K562 (cell line): Measurements from ENCODE around the gene AKT3. TPM values are rescaled to one million over a fixed set of nuclear protein-coding genes. Genes with fewer than 3 reads are reported as not detected.

Experiments
- ATAC-seq: fragments of 200-7000 bp; cut with Tn5 transposase; 3 replicates; pipeline ENCODE4 v1.9.1; 2020; ENCODE audit warnings: moderate library complexity
- BruUV-seq: library from RNA; stranded (reverse); fragments of 400-500 nt; replicated peaks from 2 replicates; lab custom pipeline; 2021; lab: Mats Ljungman, UMichigan
- CTCF ChIA-PET: fragments of 300-600 bp; formaldehyde crosslinking; extraction: SDS; loops from one replicate; lab custom pipeline; 2021; ENCODE audit warnings: low intra/inter-chr PET ratio; lab: Yijun Ruan, JAX
- POLR2A ChIA-PET: fragments of 300-600, 350-650 bp; sonication (Branson Sonifier 250); formaldehyde crosslinking; extraction: SDS; loops from one replicate; lab custom pipeline; 2021; ENCODE audit warnings: antibody characterized with exemption, inconsistent platforms; lab: Yijun Ruan, JAX
- DNase-seq, 4 experiments: peaks; one replicate each; pipeline versions ENCODE4 v3.0.0 to v3.0.0-alpha.2; 2011 to 2018; ENCODE audit warnings: low spot score in 3 of 4, mixed read lengths in 3 of 4; ENCODE audit errors: extremely low read depth in 1 of 4
- FAIRE-seq: peaks from 2 replicates; lab custom pipeline; 2011; peaks lifted over from hg19 to GRCh38; lab: Jason Lieb, UNC
- H2AFZ ChIP-seq: 2 replicates; pipeline ENCODE4 v1.6.0; 2011; ENCODE audit warnings: low read depth, low read length, control low read depth, inconsistent platforms
- H3K27ac ChIP-seq: fragments of 200-600 bp; 3 replicates; pipeline ENCODE4 v1.8.0; 2011; ENCODE audit warnings: low read depth, mild to moderate bottlenecking, control low read depth, inconsistent platforms, low read length, moderate library complexity, mixed read lengths; ENCODE audit errors: extremely low read depth
- H3K27me3 ChIP-seq, 2 experiments: fragments of 300-600 bp in 1 of 2; 2 replicates in 1 of 2; 3 replicates in 1 of 2; pipeline versions ENCODE4 v1.6.0 to v1.8.0; 2011; ENCODE audit warnings: inconsistent platforms in 2 of 2, low read length in 2 of 2, mild to moderate bottlenecking in 1 of 2, mixed read lengths in 1 of 2, moderate library complexity in 1 of 2; ENCODE audit not compliant: control insufficient read depth in 2 of 2, insufficient read depth in 2 of 2
- H3K36me3 ChIP-seq: fragments of 300-600 bp; 3 replicates; pipeline ENCODE4 v1.8.0; 2011; ENCODE audit warnings: mild to moderate bottlenecking, low read length, inconsistent platforms; ENCODE audit not compliant: control insufficient read depth, insufficient read depth
- H3K4me1 ChIP-seq, 2 experiments: fragments of 200-600 bp in 1 of 2; replicated peaks in 1 of 2; 2 replicates in 1 of 2; 3 replicates in 1 of 2; pipeline versions ENCODE4 v1.5.1 to v1.8.0; 2011; ENCODE audit warnings: inconsistent platforms in 2 of 2, low read length in 2 of 2, mild to moderate bottlenecking in 1 of 2, mixed read lengths in 1 of 2, moderate library complexity in 1 of 2; ENCODE audit not compliant: control insufficient read depth in 2 of 2, insufficient read depth in 2 of 2
- H3K4me2 ChIP-seq: 2 replicates; pipeline ENCODE4 v1.6.1; 2011; ENCODE audit warnings: low read length, control low read depth, inconsistent platforms, mixed read lengths; ENCODE audit not compliant: insufficient read depth
- H3K4me3 ChIP-seq: fragments of 200-600 bp; sonication (generic), shearing (Covaris generic); 2 replicates; pipeline ENCODE4 v1.5.1; 2016; ENCODE audit warnings: control low read depth, inconsistent platforms
- H3K79me2 ChIP-seq: fragments of 200-600 bp; 3 replicates; pipeline ENCODE4 v1.8.0; 2011; ENCODE audit warnings: low read length, inconsistent platforms; ENCODE audit not compliant: control insufficient read depth, insufficient read depth
- H3K9ac ChIP-seq, 2 experiments: 2 replicates each; pipeline versions ENCODE4 v1.6.0 to v1.6.1; 2011; ENCODE audit warnings: low read depth in 2 of 2, low read length in 2 of 2, control low read depth in 1 of 2, inconsistent platforms in 1 of 2, mild to moderate bottlenecking in 1 of 2, mixed read lengths in 1 of 2; ENCODE audit not compliant: insufficient read depth in 1 of 2
- H3K9me1 ChIP-seq: one replicate; pipeline ENCODE4 v1.6.0; 2011; ENCODE audit warnings: inconsistent platforms, mild to moderate bottlenecking, low read length, moderate library complexity; ENCODE audit not compliant: control insufficient read depth, insufficient read depth
- H3K9me3 ChIP-seq: replicated peaks from 2 replicates; pipeline ENCODE4 v1.5.1; 2011; ENCODE audit warnings: low read depth, low read length, inconsistent platforms; ENCODE audit not compliant: control insufficient read depth, insufficient read depth
- H4K20me1 ChIP-seq: replicated peaks from 2 replicates; pipeline ENCODE4 v1.6.1; 2011; ENCODE audit warnings: low read length, inconsistent platforms, mixed read lengths; ENCODE audit not compliant: control insufficient read depth, insufficient read depth
- ESRRA ChIP-seq: fragments of 450-650 bp; IDR thresholded peaks from 2 replicates; pipeline ENCODE4 v1.6.1; 2014; ENCODE audit warnings: low read depth, mild to moderate bottlenecking, moderate library complexity, borderline replicate concordance
- ZNF165 ChIP-seq: fragments of 250-450 bp; sonication (Bioruptor Pico); IDR thresholded peaks from 2 replicates; pipeline ENCODE4 v1.4.0; 2020; ENCODE audit warnings: borderline replicate concordance
- WGBS: fragments of 100-300 bp; shearing (Covaris generic); methylation state at CpG from one replicate; pipeline ENCODE4 v1.1.6; 2016; ENCODE audit warnings: low coverage, mixed read lengths; ENCODE audit not compliant: insufficient coverage; ENCODE audit errors: missing lambda C conversion rate; 5-methylcytosine and 5-hydroxymethylcytosine counted together
- in situ Hi-C: fragments of 300-500 bp; cut with MboI; formaldehyde crosslinking; loops from 4 replicates; pipeline ENCODE4 v1.15.0; 2018; ENCODE audit warnings: inconsistent platforms, mixed read lengths
- intact Hi-C: fragments of 100-400 bp; cut with micrococcal nuclease; formaldehyde crosslinking; loops from 2 replicates; pipeline ENCODE4 v1.14.2; 2022
- polyA plus RNA-seq, 8 experiments: library from polyadenylated mRNA; depleted of rRNA in 4 of 8; stranded (reverse) in 5 of 8; unstranded in 3 of 8; fragments of >200 nt; fragmentation: Nextera tagmentation in 2 of 8; fragmentation: Illumina TruSeq in 1 of 8; extraction: Ambion mirVana in 2 of 8; extraction: Trizol in 1 of 8; gene quantifications; 2 replicates each; pipeline versions ENCODE4 v1.2.1 to v1.2.3, GENCODE V29; 2011 to 2014; ENCODE audit warnings: inconsistent platforms in 1 of 8, missing spikeins in 1 of 8
- total RNA-seq, 7 experiments: library from RNA; depleted of rRNA in 6 of 7; stranded (reverse); fragments of >200 nt in 6 of 7; fragmentation: Illumina TruSeq in 2 of 7; extraction: Trizol in 2 of 7; gene quantifications; 2 replicates each; pipeline versions ENCODE4 v1.2.1 to v1.2.3, GENCODE V29; 2011 to 2021; ENCODE audit warnings: low replicate concordance in 1 of 7
- TF ChIP-seq, protein P1 (sequence below): fragments of 250-450 bp; sonication (Bioruptor Pico); IDR thresholded peaks from 2 replicates; pipeline ENCODE4 v1.8.0; 2021; ENCODE audit warnings: moderate library complexity, mild to moderate bottlenecking, inconsistent platforms
- TF ChIP-seq, protein P2 (sequence below): IDR thresholded peaks from 3 replicates; pipeline ENCODE4 v1.6.1; 2011; ENCODE audit warnings: borderline replicate concordance, mild to moderate bottlenecking; ENCODE audit not compliant: insufficient read length, insufficient read depth
- TF ChIP-seq, protein P3 (sequence below): sonication (generic); formaldehyde crosslinking; IDR thresholded peaks from 2 replicates; pipeline ENCODE4 v1.8.1; 2023; ENCODE audit warnings: mild to moderate bottlenecking, missing genetic modification reagents
- TF ChIP-seq, protein P4 (sequence below): sonication (generic); formaldehyde crosslinking; IDR thresholded peaks from 2 replicates; pipeline ENCODE4 v1.8.1; 2023; ENCODE audit warnings: mild to moderate bottlenecking, missing genetic modification reagents

AKT3 gene
- total and polyA plus RNA-seq, 9 of the 15 experiments (the other 6 are each of a cell fraction or from before 2014, with no cell fraction given) = 0.04 to 0.54 (median 0.18) TPM; not detected in 1

DNA sequence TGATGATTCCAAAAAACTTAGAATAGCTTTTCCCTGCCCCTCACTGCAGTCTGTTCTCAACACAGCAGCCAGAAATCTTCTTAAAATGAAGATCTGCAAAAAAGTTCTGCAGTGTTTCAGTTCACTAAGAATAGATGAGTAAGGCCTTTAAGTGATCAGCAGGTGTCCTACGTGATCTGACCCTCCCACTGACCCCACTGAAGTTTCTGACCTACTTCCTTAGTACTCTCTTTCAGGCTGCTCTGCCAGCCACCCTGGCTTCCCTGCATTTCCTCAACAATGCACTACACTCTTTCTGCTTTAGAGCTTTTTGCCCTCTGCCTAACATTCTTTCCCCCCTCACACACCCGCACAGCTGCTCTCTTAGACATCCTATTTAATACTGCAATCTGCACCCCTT is 182.5 kb downstream of the AKT3 start:
- no peaks in the 10 kb centered on the region for H3K27me3 ChIP-seq
- DNase-seq (no peak), FAIRE-seq (no peak), ATAC-seq (no peak)
- intact Hi-C loops (no loop called here), in situ Hi-C loops (no loop called here)
- H2AFZ ChIP-seq = no peak overlapping the region
- no TSS peak for BruUV-seq
- CTCF ChIA-PET = interaction anchor here (0.6 kb wide), 1 partner anchor 1472 kb away, joined by 3 read pairs; no protein-coding TSS in a partner anchor
- H3K4me2 ChIP-seq = no peak overlapping the region
- no peaks in the 10 kb centered on the region for H3K9me3 ChIP-seq
- H3K9ac ChIP-seq = no peak overlapping the region
- POLR2A ChIA-PET = no interaction called here
- no peaks in the 10 kb centered on the region for H3K79me2 ChIP-seq
- 0% methylated on average over 2 of the region's 2 CpGs for WGBS
- H3K27ac ChIP-seq = no peak overlapping the region
- TF ChIP-seq, protein P1, sequence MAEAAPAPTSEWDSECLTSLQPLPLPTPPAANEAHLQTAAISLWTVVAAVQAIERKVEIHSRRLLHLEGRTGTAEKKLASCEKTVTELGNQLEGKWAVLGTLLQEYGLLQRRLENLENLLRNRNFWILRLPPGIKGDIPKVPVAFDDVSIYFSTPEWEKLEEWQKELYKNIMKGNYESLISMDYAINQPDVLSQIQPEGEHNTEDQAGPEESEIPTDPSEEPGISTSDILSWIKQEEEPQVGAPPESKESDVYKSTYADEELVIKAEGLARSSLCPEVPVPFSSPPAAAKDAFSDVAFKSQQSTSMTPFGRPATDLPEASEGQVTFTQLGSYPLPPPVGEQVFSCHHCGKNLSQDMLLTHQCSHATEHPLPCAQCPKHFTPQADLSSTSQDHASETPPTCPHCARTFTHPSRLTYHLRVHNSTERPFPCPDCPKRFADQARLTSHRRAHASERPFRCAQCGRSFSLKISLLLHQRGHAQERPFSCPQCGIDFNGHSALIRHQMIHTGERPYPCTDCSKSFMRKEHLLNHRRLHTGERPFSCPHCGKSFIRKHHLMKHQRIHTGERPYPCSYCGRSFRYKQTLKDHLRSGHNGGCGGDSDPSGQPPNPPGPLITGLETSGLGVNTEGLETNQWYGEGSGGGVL (CRISPR knock-in tag) = no peak
- TF ChIP-seq, protein P2, sequence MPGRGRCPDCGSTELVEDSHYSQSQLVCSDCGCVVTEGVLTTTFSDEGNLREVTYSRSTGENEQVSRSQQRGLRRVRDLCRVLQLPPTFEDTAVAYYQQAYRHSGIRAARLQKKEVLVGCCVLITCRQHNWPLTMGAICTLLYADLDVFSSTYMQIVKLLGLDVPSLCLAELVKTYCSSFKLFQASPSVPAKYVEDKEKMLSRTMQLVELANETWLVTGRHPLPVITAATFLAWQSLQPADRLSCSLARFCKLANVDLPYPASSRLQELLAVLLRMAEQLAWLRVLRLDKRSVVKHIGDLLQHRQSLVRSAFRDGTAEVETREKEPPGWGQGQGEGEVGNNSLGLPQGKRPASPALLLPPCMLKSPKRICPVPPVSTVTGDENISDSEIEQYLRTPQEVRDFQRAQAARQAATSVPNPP = no peak
- TF ChIP-seq, protein P3, sequence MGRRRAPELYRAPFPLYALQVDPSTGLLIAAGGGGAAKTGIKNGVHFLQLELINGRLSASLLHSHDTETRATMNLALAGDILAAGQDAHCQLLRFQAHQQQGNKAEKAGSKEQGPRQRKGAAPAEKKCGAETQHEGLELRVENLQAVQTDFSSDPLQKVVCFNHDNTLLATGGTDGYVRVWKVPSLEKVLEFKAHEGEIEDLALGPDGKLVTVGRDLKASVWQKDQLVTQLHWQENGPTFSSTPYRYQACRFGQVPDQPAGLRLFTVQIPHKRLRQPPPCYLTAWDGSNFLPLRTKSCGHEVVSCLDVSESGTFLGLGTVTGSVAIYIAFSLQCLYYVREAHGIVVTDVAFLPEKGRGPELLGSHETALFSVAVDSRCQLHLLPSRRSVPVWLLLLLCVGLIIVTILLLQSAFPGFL = no peak
- TF ChIP-seq ZNF165 (CRISPR knock-in tag) (no peak), ESRRA (no peak)
- TF ChIP-seq, protein P4, sequence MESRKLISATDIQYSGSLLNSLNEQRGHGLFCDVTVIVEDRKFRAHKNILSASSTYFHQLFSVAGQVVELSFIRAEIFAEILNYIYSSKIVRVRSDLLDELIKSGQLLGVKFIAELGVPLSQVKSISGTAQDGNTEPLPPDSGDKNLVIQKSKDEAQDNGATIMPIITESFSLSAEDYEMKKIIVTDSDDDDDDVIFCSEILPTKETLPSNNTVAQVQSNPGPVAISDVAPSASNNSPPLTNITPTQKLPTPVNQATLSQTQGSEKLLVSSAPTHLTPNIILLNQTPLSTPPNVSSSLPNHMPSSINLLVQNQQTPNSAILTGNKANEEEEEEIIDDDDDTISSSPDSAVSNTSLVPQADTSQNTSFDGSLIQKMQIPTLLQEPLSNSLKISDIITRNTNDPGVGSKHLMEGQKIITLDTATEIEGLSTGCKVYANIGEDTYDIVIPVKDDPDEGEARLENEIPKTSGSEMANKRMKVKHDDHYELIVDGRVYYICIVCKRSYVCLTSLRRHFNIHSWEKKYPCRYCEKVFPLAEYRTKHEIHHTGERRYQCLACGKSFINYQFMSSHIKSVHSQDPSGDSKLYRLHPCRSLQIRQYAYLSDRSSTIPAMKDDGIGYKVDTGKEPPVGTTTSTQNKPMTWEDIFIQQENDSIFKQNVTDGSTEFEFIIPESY (CRISPR knock-in tag) = no peak
- no peaks in the 10 kb centered on the region for H3K36me3 ChIP-seq
- H3K9me1 ChIP-seq = no peaks in the 10 kb centered on the region
- no peaks in the 10 kb centered on the region for H4K20me1 ChIP-seq
- H3K4me3 ChIP-seq = no peak overlapping the region
- no peaks in the 10 kb centered on the region for H3K4me1 ChIP-seq
